CD4-positive, CD25-positive, alpha-beta regulatory T cell (primary cell): ENCODE data around the gene CHL1. TPM values are rescaled to one million over a fixed set of nuclear protein-coding genes. Genes with fewer than 3 reads are reported as not detected.

Source experiments
- ATAC-seq, 2 donors: fragments of 150-1000 bp; cut with Tn5 transposase; one replicate each; pipeline ENCODE4 v1.10.0; 2021; ENCODE audit warnings: low read depth in 2 of 2, moderate number of reproducible peaks in 2 of 2, moderate library complexity in 1 of 2
- DNase-seq, 3 donors: peaks; one replicate each; pipeline versions ENCODE4 v3.0.0 to v3.0.0-alpha.2; 2012 to 2022; ENCODE audit warnings: mixed read lengths in 1 of 3
- H3K27ac ChIP-seq: one replicate; pipeline ENCODE4 v1.7.0; 2013; ENCODE audit warnings: mild to moderate bottlenecking, low read length; ENCODE audit not compliant: insufficient read depth, poor library complexity, severe bottlenecking
- H3K27me3 ChIP-seq: one replicate; pipeline ENCODE4 v1.7.0; 2013; ENCODE audit warnings: low read length; ENCODE audit not compliant: control insufficient read depth, insufficient read depth
- H3K36me3 ChIP-seq: one replicate; pipeline ENCODE4 v1.7.0; 2013; ENCODE audit warnings: mild to moderate bottlenecking, low read length, moderate library complexity; ENCODE audit not compliant: control insufficient read depth, insufficient read depth
- H3K4me1 ChIP-seq: 2 replicates; pipeline ENCODE4 v1.7.0; 2013; ENCODE audit warnings: mild to moderate bottlenecking, low read length; ENCODE audit not compliant: insufficient read depth, control insufficient read depth, poor library complexity, severe bottlenecking
- H3K4me3 ChIP-seq: one replicate; pipeline ENCODE4 v1.7.0; 2013; ENCODE audit warnings: low read depth, mild to moderate bottlenecking, low read length, moderate library complexity
- H3K9me3 ChIP-seq, 2 experiments: 1 replicate in 1 of 2; 2 replicates in 1 of 2; pipeline ENCODE4 v1.7.0; 2013; ENCODE audit warnings: low read length in 2 of 2, mild to moderate bottlenecking in 1 of 2, moderate library complexity in 1 of 2; ENCODE audit not compliant: control insufficient read depth in 2 of 2
- H3K27ac Mint-ChIP-seq, 3 donors: one replicate each; pipeline ENCODE4 v1.8.0; 2020 to 2022; ENCODE audit warnings: mild to moderate bottlenecking in 3 of 3, mixed read lengths in 3 of 3, moderate library complexity in 2 of 3
- H3K27me3 Mint-ChIP-seq: one replicate; pipeline ENCODE4 v1.8.0; 2022; ENCODE audit warnings: mild to moderate bottlenecking, mixed read lengths
- H3K36me3 Mint-ChIP-seq: one replicate; pipeline ENCODE4 v1.8.0; 2020; ENCODE audit warnings: mixed read lengths
- H3K4me1 Mint-ChIP-seq, 4 donors: one replicate each; pipeline ENCODE4 v1.8.0; 2020 to 2022; ENCODE audit warnings: mixed read lengths in 4 of 4, mild to moderate bottlenecking in 1 of 4
- H3K4me3 Mint-ChIP-seq, 4 donors: one replicate each; pipeline ENCODE4 v1.8.0; 2020 to 2022; ENCODE audit warnings: mild to moderate bottlenecking in 4 of 4, mixed read lengths in 4 of 4, moderate library complexity in 3 of 4
- H3K9me3 Mint-ChIP-seq, 7 donors: one replicate each; pipeline ENCODE4 v1.8.0; 2020 to 2022; ENCODE audit warnings: mixed read lengths in 7 of 7, mild to moderate bottlenecking in 3 of 7, moderate library complexity in 2 of 7
- polyA plus RNA-seq, 4 donors: library from polyadenylated mRNA; unstranded; fragments of 300-500 nt; fragmentation: Illumina TruSeq; gene quantifications; one replicate each; pipeline ENCODE4 v1.2.3, GENCODE V29; 2021
- total RNA-seq: library from RNA; stranded (reverse); gene quantifications from one replicate; pipeline ENCODE4 v1.2.3, GENCODE V29; 2022

The CHL1 gene
- total and polyA plus RNA-seq, 5 donors from 2014 or later = not detected

DNA sequence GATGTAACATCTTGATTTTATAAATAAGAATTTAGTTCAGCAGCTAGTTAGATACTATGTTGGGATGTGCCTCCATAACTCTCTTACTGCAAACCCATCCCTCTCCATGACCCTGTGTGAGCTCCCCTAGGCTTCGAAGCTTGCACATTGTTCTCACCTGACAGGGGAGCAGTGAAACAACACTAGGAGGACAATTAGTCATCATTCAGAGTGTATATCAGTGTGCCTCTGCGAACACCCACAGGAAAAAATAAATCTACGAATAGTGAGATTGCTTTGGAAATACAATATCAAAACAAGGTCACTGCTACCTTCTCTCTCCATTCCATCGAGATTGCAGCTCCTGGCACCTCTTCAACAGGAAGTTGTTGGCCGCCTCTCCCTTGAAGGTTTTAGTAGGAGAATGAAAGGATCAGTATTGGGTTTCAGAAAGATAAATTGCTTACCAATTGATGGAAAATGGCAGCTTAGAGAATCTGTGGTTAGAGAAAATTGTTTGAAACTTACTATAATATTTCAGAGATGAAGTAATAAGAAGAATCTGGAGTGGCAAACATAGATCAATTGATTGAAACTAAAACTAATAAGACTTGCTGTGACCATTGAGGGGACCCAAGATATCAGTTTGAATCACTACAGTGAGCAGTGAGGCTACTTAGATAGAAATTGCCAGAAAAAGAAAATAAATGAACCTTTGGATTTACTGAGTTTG lies 103.2 kb downstream of the CHL1 start:
- no peak overlapping the region for H3K4me3 ChIP-seq
- ATAC-seq (no peak), DNase-seq (no peak)
- H3K27me3 ChIP-seq = no peaks in the 10 kb centered on the region
- H3K27ac Mint-ChIP-seq = peak overlapping the region in 1 of 3 donors; percentile 4
- no peak overlapping the region for H3K27ac ChIP-seq
- H3K36me3 ChIP-seq = no peaks in the 10 kb centered on the region
- H3K4me1 ChIP-seq = no peaks in the 10 kb centered on the region
- H3K36me3 Mint-ChIP-seq = no peaks in the 10 kb centered on the region
- no peaks in the 10 kb centered on the region for H3K27me3 Mint-ChIP-seq
- peaks cover 0 to 5% of the 10 kb centered on the region in 2 experiments for H3K9me3 ChIP-seq
- H3K9me3 Mint-ChIP-seq = peaks cover 2 to 15% (median 5%) of the 10 kb centered on the region in 7 donors
- H3K4me1 Mint-ChIP-seq = no peaks in the 10 kb centered on the region
- no peak overlapping the region for H3K4me3 Mint-ChIP-seq

DNA sequence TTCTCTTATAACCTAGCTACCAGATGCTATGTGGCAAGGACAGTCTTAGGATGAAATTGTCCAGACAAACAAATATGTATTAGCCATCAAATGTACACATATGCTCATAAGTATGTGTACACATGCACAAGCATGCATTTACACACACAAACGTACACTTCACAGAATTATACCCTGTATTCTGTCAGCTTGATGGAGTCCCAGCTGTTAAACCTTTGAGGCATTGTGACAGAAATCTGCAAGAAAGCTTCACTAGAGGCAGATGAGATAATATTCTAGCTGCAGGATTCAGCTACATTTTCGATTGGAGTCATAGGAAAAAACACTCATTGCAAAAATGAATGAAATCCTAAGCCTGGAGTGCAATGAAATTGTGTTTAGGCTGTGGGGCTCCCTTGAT lies 110.6 kb downstream of the CHL1 start:
- no peak overlapping the region for H3K27ac Mint-ChIP-seq
- H3K4me3 ChIP-seq = no peak overlapping the region
- H3K4me1 ChIP-seq = no peaks in the 10 kb centered on the region
- no peak for DNase-seq
- H3K9me3 Mint-ChIP-seq = peaks cover 0 to 17% (median 6%) of the 10 kb centered on the region in 7 donors
- no peak overlapping the region for H3K4me3 Mint-ChIP-seq
- H3K36me3 ChIP-seq = no peaks in the 10 kb centered on the region
- H3K36me3 Mint-ChIP-seq = no peaks in the 10 kb centered on the region
- H3K4me1 Mint-ChIP-seq = no peaks in the 10 kb centered on the region
- no peaks in the 10 kb centered on the region for H3K27me3 ChIP-seq
- no peaks in the 10 kb centered on the region for H3K9me3 ChIP-seq
- peaks cover 6% of the 10 kb centered on the region for H3K27me3 Mint-ChIP-seq
- no peak overlapping the region for H3K27ac ChIP-seq
- no peak for ATAC-seq

DNA sequence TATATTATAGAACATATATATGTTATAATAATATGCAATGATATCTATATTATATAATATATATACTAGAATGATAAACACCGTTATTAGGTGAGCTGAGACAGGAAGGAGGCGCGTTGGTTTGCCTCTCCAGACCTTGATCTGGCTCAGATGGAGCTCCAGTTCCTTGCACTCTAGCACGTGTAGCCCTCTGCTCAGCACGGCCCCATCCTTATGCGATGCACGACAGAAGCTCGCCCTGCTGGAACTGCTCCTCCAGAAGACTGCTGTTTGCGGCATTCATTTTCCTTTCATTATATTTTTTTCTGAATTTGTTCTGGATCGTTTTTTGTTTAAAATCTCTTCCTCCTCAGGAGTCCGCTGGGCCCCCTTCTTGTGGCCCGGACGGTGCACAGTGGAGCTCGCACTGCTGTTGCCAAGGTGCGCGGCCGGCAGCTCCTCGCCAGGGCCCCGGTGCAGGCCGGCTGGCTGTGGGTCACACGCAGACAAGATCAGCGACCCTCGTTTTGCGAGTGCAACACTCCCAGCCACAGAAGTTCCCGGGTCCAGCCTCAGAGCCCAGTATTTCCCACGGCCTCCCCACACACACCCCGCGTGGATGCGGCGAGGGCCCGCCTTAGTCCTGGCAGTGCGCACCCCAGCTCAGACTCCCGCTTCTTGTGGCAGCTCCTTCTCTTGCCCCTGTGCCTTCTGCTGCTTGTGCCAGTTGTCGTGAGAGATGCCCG lies 112.2 kb downstream of the CHL1 start:
- Mint-ChIP-seq H3K4me1 (no peaks in the 10 kb centered on the region), H3K36me3 (no peaks in the 10 kb centered on the region), H3K4me3 (no peak overlapping the region), H3K27ac (no peak overlapping the region), H3K9me3 (peaks cover 0 to 10% (median 2%) of the 10 kb centered on the region in 7 donors), H3K27me3 (peaks cover 6% of the 10 kb centered on the region)
- no peaks in the 10 kb centered on the region for H3K36me3 ChIP-seq
- H3K27ac ChIP-seq = no peak overlapping the region
- no peaks in the 10 kb centered on the region for H3K27me3 ChIP-seq
- no peaks in the 10 kb centered on the region for H3K4me1 ChIP-seq
- H3K4me3 ChIP-seq = no peak overlapping the region
- H3K9me3 ChIP-seq = no peaks in the 10 kb centered on the region
- no peak for DNase-seq
- no peak for ATAC-seq

DNA sequence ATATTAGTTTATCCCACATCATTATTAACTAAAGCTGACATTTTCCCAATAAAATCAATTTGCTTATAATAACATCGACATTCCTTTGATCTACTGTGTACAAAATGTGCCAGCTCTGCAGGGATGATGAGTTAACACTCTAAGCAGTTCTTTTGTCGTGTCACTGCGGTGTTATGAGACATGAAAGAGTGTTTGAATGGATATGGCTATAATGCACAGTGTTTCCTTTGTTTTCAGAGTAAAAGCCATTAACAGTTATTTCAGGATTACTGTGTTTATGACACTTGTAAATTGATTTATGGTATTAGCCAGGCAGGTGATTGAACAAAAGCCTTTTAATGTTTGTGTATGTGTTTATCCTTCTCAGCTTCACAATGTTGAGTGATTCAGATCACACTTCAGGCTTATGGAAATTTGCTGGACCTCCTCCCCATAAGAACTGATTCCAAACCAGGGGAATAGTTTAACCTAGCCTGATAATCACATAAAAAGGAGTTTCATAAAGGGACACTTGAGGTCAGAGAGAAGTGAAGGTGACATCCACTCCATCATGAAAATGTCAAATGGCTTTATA lies 115.7 kb downstream of the CHL1 start:
- no peak for DNase-seq
- Mint-ChIP-seq H3K9me3 (peaks cover 0 to 17% (median 4%) of the 10 kb centered on the region in 7 donors), H3K27ac (no peak overlapping the region), H3K36me3 (no peaks in the 10 kb centered on the region), H3K27me3 (peaks cover 6% of the 10 kb centered on the region), H3K4me1 (no peaks in the 10 kb centered on the region), H3K4me3 (no peak overlapping the region)
- ATAC-seq = no peak
- Histone ChIP-seq H3K4me3 (no peak overlapping the region), H3K27ac (no peak overlapping the region), H3K9me3 (no peaks in the 10 kb centered on the region), H3K36me3 (no peaks in the 10 kb centered on the region), H3K4me1 (no peaks in the 10 kb centered on the region), H3K27me3 (no peaks in the 10 kb centered on the region)

DNA sequence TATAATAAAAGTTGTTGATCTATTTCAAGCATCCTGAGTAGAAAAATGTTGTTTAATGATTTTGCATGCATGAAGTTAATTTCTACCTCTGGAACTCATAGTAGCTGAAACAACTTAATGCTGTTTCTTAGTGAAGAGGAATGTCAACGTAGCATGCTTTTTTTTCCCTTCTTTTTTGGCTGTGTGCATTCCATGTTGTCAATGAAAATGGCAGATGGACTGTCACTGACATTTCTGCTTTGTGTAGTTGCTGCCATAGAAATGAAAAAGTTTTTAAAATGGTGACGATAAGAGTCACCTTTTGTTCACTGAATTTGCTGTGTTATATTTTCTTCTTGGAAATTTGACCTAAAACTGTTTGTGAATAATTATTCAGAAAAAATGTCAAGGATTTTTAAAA lies 116.3 kb downstream of the CHL1 start:
- DNase-seq = no peak
- no peaks in the 10 kb centered on the region for H3K4me1 ChIP-seq
- Mint-ChIP-seq H3K36me3 (no peaks in the 10 kb centered on the region), H3K27ac (no peak overlapping the region), H3K9me3 (peaks cover 0 to 17% (median 4%) of the 10 kb centered on the region in 7 donors), H3K4me1 (no peaks in the 10 kb centered on the region), H3K27me3 (peaks cover 6% of the 10 kb centered on the region), H3K4me3 (no peak overlapping the region)
- H3K9me3 ChIP-seq = no peaks in the 10 kb centered on the region
- no peak for ATAC-seq
- H3K4me3 ChIP-seq = no peak overlapping the region
- H3K36me3 ChIP-seq = no peaks in the 10 kb centered on the region
- no peak overlapping the region for H3K27ac ChIP-seq
- no peaks in the 10 kb centered on the region for H3K27me3 ChIP-seq

DNA sequence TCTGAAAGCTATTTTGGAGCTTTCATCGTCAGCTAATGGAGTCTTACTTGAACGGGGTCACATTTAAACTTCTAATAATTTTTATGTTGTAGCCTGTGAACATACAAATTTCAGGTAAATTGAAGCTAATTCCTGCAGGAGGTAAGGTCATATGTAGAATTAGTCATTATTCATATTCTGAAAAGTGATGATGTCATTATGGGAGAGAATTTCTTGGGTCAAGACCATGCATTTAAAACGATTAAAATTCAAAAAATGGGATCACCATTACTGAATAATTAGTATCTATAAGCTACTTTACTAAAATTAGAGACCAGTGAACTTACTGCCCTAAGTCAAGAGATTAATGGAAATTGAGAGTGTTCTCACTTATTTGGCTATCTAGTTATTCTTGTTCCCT lies 120.4 kb downstream of the CHL1 start:
- DNase-seq (no peak), ATAC-seq (no peak)
- H3K36me3 ChIP-seq = no peaks in the 10 kb centered on the region
- no peak overlapping the region for H3K27ac ChIP-seq
- no peaks in the 10 kb centered on the region for H3K27me3 ChIP-seq
- Mint-ChIP-seq H3K27ac (no peak overlapping the region), H3K36me3 (no peaks in the 10 kb centered on the region), H3K27me3 (no peaks in the 10 kb centered on the region), H3K4me1 (no peaks in the 10 kb centered on the region), H3K4me3 (no peak overlapping the region), H3K9me3 (peaks cover 0 to 9% (median 0%) of the 10 kb centered on the region in 7 donors)
- no peaks in the 10 kb centered on the region for H3K9me3 ChIP-seq
- H3K4me1 ChIP-seq = no peaks in the 10 kb centered on the region
- H3K4me3 ChIP-seq = no peak overlapping the region

DNA sequence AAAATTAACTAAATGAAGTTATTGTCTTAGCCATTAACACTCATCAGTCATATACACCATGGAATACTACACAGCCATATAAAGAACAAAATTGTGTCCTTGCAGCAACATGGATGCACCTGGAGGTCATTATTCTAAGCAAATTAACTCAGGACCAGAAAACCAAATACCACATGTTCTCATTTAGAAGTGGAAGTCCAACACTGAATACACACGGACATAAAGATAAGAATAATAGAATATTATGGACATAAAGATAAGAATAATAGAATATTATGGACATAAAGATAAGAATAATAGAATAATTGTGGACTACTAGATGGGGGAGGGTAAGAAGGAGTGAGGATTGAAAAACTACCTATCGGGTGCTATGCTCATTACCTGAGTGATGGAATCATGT lies 122.3 kb downstream of the CHL1 start:
- DNase-seq (no peak), ATAC-seq (no peak)
- Mint-ChIP-seq H3K27me3 (no peaks in the 10 kb centered on the region), H3K4me1 (no peaks in the 10 kb centered on the region), H3K4me3 (no peak overlapping the region), H3K36me3 (no peaks in the 10 kb centered on the region), H3K9me3 (peaks cover 0 to 9% (median 0%) of the 10 kb centered on the region in 7 donors), H3K27ac (no peak overlapping the region)
- H3K36me3 ChIP-seq = no peaks in the 10 kb centered on the region
- H3K27ac ChIP-seq = no peak overlapping the region
- no peaks in the 10 kb centered on the region for H3K4me1 ChIP-seq
- H3K27me3 ChIP-seq = no peaks in the 10 kb centered on the region
- H3K4me3 ChIP-seq = no peak overlapping the region
- H3K9me3 ChIP-seq = no peaks in the 10 kb centered on the region
